ENCODE results near the gene SLC38A8.

DNA sequence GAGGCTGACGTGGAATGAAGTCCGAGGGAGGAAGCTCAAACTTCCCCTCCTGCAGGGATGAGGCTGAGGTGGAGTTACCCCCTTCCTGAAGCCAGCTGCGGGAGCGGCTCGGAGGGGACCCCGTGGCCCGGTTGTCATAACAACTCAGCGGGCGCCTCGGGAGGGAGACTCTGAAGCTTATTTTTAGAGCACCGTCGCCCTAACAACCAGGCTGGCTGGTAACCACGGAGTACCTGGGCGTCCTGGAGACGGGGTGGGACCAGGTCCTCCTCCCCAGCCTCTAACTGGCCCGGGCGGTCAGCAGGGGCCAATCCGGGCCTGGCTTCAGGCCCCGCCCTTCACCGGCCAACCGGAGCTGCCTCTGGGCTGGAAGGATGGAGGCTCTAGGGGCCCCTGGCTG, 46.8 kb downstream of the SLC38A8 start:
- TF ChIP-seq, protein P1, sequence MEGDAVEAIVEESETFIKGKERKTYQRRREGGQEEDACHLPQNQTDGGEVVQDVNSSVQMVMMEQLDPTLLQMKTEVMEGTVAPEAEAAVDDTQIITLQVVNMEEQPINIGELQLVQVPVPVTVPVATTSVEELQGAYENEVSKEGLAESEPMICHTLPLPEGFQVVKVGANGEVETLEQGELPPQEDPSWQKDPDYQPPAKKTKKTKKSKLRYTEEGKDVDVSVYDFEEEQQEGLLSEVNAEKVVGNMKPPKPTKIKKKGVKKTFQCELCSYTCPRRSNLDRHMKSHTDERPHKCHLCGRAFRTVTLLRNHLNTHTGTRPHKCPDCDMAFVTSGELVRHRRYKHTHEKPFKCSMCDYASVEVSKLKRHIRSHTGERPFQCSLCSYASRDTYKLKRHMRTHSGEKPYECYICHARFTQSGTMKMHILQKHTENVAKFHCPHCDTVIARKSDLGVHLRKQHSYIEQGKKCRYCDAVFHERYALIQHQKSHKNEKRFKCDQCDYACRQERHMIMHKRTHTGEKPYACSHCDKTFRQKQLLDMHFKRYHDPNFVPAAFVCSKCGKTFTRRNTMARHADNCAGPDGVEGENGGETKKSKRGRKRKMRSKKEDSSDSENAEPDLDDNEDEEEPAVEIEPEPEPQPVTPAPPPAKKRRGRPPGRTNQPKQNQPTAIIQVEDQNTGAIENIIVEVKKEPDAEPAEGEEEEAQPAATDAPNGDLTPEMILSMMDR (IDR thresholded peaks at IDR 0.05; ENCODE audit: low read depth, low read length, poor library complexity, severe bottlenecking) = no peak
- TF ChIP-seq EZH2phosphoT487 (IDR thresholded peaks at IDR 0.05; ENCODE audit: borderline replicate concordance, low read length) = no peak

All from DOHH2 (cell line).